ENCODE results near the gene SH2D5.
A peak's percentile ranks its signal among the peaks of the same experiment; 100 is the strongest.

Gene SH2D5

GRCh38 chr1:20763417-20763816 is 30.9 kb upstream of the SH2D5 start (continued):
- no peak for TF ChIP-seq CREB5 (CRISPR knock-in tag; IDR thresholded peaks at IDR 0.05; ENCODE audit: low read depth)

- no peak for ATAC-seq
- no peak for TF ChIP-seq SNAI2 (CRISPR knock-in tag; IDR thresholded peaks at IDR 0.05)
These were observed 27.8 kb upstream of the SH2D5 start for GRCh38 chr1:20760322-20760721.

GRCh38 chr1:20753589-20753988 is 21.1 kb upstream of the SH2D5 start:
- TF ChIP-seq ZNF8 (CRISPR knock-in tag; IDR thresholded peaks at IDR 0.05) (no peak), POU6F1 (CRISPR knock-in tag; IDR thresholded peaks at IDR 0.05; ENCODE audit: borderline replicate concordance, low read depth) (no peak), ZNF565 (CRISPR knock-in tag; conservative IDR thresholded peaks at IDR 0.05; ENCODE audit: low read depth) (no peak), PPARA (CRISPR knock-in tag; IDR thresholded peaks at IDR 0.05; ENCODE audit: borderline replicate concordance) (no peak), OSR1 (CRISPR knock-in tag; IDR thresholded peaks at IDR 0.05) (no peak), ZC3H10 (CRISPR knock-in tag; IDR thresholded peaks at IDR 0.05) (no peak), TOX (CRISPR knock-in tag; IDR thresholded peaks at IDR 0.05; ENCODE audit: borderline replicate concordance) (no peak), ISL1 (CRISPR knock-in tag; IDR thresholded peaks at IDR 0.05) (no peak), ARNTL (CRISPR knock-in tag; IDR thresholded peaks at IDR 0.05; ENCODE audit: borderline replicate concordance, low read depth) (no peak), CSRNP3 (CRISPR knock-in tag; IDR thresholded peaks at IDR 0.05) (no peak), ZFP3 (CRISPR knock-in tag; IDR thresholded peaks at IDR 0.05) (no peak), ESRRG (CRISPR knock-in tag; IDR thresholded peaks at IDR 0.05) (no peak), CREB5 (CRISPR knock-in tag; IDR thresholded peaks at IDR 0.05; ENCODE audit: low read depth) (no peak), TCF4 (CRISPR knock-in tag; IDR thresholded peaks at IDR 0.05; ENCODE audit: borderline replicate concordance) (no peak), TSHZ2 (CRISPR knock-in tag; IDR thresholded peaks at IDR 0.05) (no peak), PATZ1 (CRISPR knock-in tag; IDR thresholded peaks at IDR 0.05; ENCODE audit: borderline replicate concordance) (no peak), CSDC2 (CRISPR knock-in tag; IDR thresholded peaks at IDR 0.05) (no peak)
- ATAC-seq = peak; percentile 22; the same call in 1 of the 3 replicates

- ATAC-seq = no peak
- TF ChIP-seq ZC3H10 (CRISPR knock-in tag; IDR thresholded peaks at IDR 0.05) (no peak), OSR1 (CRISPR knock-in tag; IDR thresholded peaks at IDR 0.05) (no peak), PATZ1 (CRISPR knock-in tag; IDR thresholded peaks at IDR 0.05; ENCODE audit: borderline replicate concordance) (no peak), ISL1 (CRISPR knock-in tag; IDR thresholded peaks at IDR 0.05) (no peak), ESRRG (CRISPR knock-in tag; IDR thresholded peaks at IDR 0.05) (no peak), ZNF565 (CRISPR knock-in tag; conservative IDR thresholded peaks at IDR 0.05; ENCODE audit: low read depth) (no peak), TOX (CRISPR knock-in tag; IDR thresholded peaks at IDR 0.05; ENCODE audit: borderline replicate concordance) (no peak), BACH2 (CRISPR knock-in tag; IDR thresholded peaks at IDR 0.05; ENCODE audit: borderline replicate concordance) (no peak), CREB5 (CRISPR knock-in tag; IDR thresholded peaks at IDR 0.05; ENCODE audit: low read depth) (no peak)
These were observed 19.0 kb upstream of the SH2D5 start for GRCh38 chr1:20751462-20751990.
